HepG2 (cell line): ENCODE data around the gene GPR173. TPM values are rescaled to one million over a fixed set of nuclear protein-coding genes. Genes with fewer than 3 reads are reported as not detected.

Experiments
- ATAC-seq: fragments of 200-7000 bp; cut with Tn5 transposase; 3 replicates; pipeline ENCODE4 v1.9.1; 2020; ENCODE audit warnings: mild to moderate bottlenecking, moderate library complexity
- BruUV-seq: library from RNA; stranded (reverse); fragments of 400-500 nt; replicated peaks from 2 replicates; lab custom pipeline; 2021; lab: Mats Ljungman, UMichigan
- CTCF ChIA-PET: fragments of 300-600 bp; formaldehyde crosslinking; extraction: SDS; loops from one replicate; lab custom pipeline; 2021; ENCODE audit warnings: low total read pairs, inconsistent platforms, low intra/inter-chr PET ratio; lab: Yijun Ruan, JAX
- POLR2A ChIA-PET: fragments of 350-600 bp; sonication (Branson Sonifier 250); formaldehyde crosslinking; loops from one replicate; lab custom pipeline; 2020; ENCODE audit warnings: antibody characterized with exemption, inconsistent platforms; lab: Yijun Ruan, JAX
- DNase-seq: peaks from one replicate; pipeline ENCODE4 v3.0.0-alpha.2; 2015; ENCODE audit warnings: low spot score
- FAIRE-seq: peaks from 3 replicates; lab custom pipeline; 2011; peaks lifted over from hg19 to GRCh38; lab: Jason Lieb, UNC
- H2AFZ ChIP-seq: one replicate; pipeline ENCODE4 v1.6.1; 2011; ENCODE audit warnings: low read length, inconsistent platforms
- H3K27ac ChIP-seq: fragments of 300-600 bp; 3 replicates; pipeline ENCODE4 v1.8.0; 2011; ENCODE audit warnings: mixed run types, mild to moderate bottlenecking, mixed read lengths, low read length, inconsistent platforms; ENCODE audit not compliant: insufficient read depth; ENCODE audit errors: extremely low read length
- H3K27me3 ChIP-seq, 2 experiments: fragments of 200-600 bp in 1 of 2; 2 replicates in 1 of 2; 3 replicates in 1 of 2; pipeline versions ENCODE4 v1.6.0 to v1.8.0; 2011; ENCODE audit warnings: low read length in 2 of 2, mild to moderate bottlenecking in 2 of 2, moderate library complexity in 2 of 2, inconsistent platforms in 1 of 2; ENCODE audit not compliant: insufficient read depth in 2 of 2, control insufficient read depth in 1 of 2
- H3K36me3 ChIP-seq, 2 experiments: fragments of 200-600 bp in 1 of 2; replicated peaks in 1 of 2; 2 replicates in 1 of 2; 3 replicates in 1 of 2; pipeline versions ENCODE4 v1.5.1 to v1.8.0; 2011; ENCODE audit warnings: low read length in 2 of 2, inconsistent platforms in 1 of 2; ENCODE audit not compliant: insufficient read depth in 2 of 2, control insufficient read depth in 1 of 2
- H3K4me1 ChIP-seq: 2 replicates; pipeline ENCODE4 v1.5.1; 2012; ENCODE audit warnings: low read length, inconsistent platforms; ENCODE audit not compliant: insufficient read depth
- H3K4me2 ChIP-seq: 2 replicates; pipeline ENCODE4 v1.6.0; 2011; ENCODE audit warnings: low read depth, low read length, inconsistent platforms
- H3K4me3 ChIP-seq, 3 experiments: fragments of 200-600 bp in 1 of 3; sonication (generic), shearing (Covaris generic) in 1 of 3; replicated peaks in 1 of 3; 2 replicates each; pipeline ENCODE4 v1.5.1; 2011 to 2016; ENCODE audit warnings: low read length in 3 of 3, inconsistent platforms in 2 of 3, low read depth in 2 of 3, mild to moderate bottlenecking in 2 of 3, control low read depth in 1 of 3, mixed read lengths in 1 of 3; ENCODE audit not compliant: insufficient read depth in 1 of 3
- H3K79me2 ChIP-seq: one replicate; pipeline ENCODE4 v1.6.1; 2011; ENCODE audit warnings: low read length, inconsistent platforms; ENCODE audit not compliant: insufficient read depth
- H3K9ac ChIP-seq: 2 replicates; pipeline ENCODE4 v1.6.0; 2011; ENCODE audit warnings: mild to moderate bottlenecking, low read depth, low read length, inconsistent platforms; ENCODE audit not compliant: insufficient read depth
- H3K9me3 ChIP-seq: 2 replicates; pipeline ENCODE4 v1.5.1; 2012; ENCODE audit warnings: mild to moderate bottlenecking, low read length
- H4K20me1 ChIP-seq: 2 replicates; pipeline ENCODE4 v1.6.0; 2011; ENCODE audit warnings: inconsistent platforms, mild to moderate bottlenecking, low read length, moderate library complexity; ENCODE audit not compliant: insufficient read depth
- ARHGAP35 ChIP-seq: sonication (generic); formaldehyde crosslinking; IDR thresholded peaks from 2 replicates; pipeline ENCODE4 v1.9.0; 2022; ENCODE audit warnings: mild to moderate bottlenecking, inconsistent platforms, moderate library complexity, missing genetic modification reagents, borderline replicate concordance
- MED1 ChIP-seq: sonication (generic); formaldehyde crosslinking; IDR thresholded peaks from 2 replicates; pipeline ENCODE4 v1.4.0; 2020; ENCODE audit warnings: missing genetic modification reagents
- MEF2D ChIP-seq: sonication (generic); formaldehyde crosslinking; IDR thresholded peaks from 2 replicates; pipeline ENCODE4 v1.5.1; 2020; ENCODE audit warnings: mild to moderate bottlenecking, missing genetic modification reagents
- SALL1 ChIP-seq: sonication (generic); formaldehyde crosslinking; IDR thresholded peaks from 2 replicates; pipeline ENCODE4 v1.8.0; 2022; ENCODE audit warnings: mild to moderate bottlenecking, missing genetic modification reagents
- TERF1 ChIP-seq: sonication (generic); formaldehyde crosslinking; IDR thresholded peaks from 2 replicates; pipeline ENCODE4 v1.8.0; 2022; ENCODE audit warnings: mild to moderate bottlenecking, missing genetic modification reagents, moderate library complexity
- ZBTB40 ChIP-seq, 2 experiments: fragments of 450-650 bp in 1 of 2; sonication (generic) in 1 of 2; formaldehyde crosslinking in 1 of 2; IDR thresholded peaks; 2 replicates each; pipeline versions ENCODE4 v1.6.1 to v1.8.0; 2016 to 2022; ENCODE audit warnings: antibody characterized with exemption in 1 of 2, mild to moderate bottlenecking in 1 of 2, missing genetic modification reagents in 1 of 2
- ZNF232 ChIP-seq: sonication (generic); formaldehyde crosslinking; IDR thresholded peaks from 2 replicates; pipeline ENCODE4 v1.4.0; 2020; ENCODE audit warnings: missing genetic modification reagents, borderline replicate concordance
- WGBS: methylation state at CpG from one replicate; pipeline ENCODE4 v1.1.6; 2017; ENCODE audit warnings: low lambda C conversion rate; 5-methylcytosine and 5-hydroxymethylcytosine counted together
- in situ Hi-C: cut with HindIII; loops from 2 replicates; pipeline ENCODE4 v1.10.0; 2017; ENCODE audit warnings: low pct_unique_long_range_greater_than_20kb; ENCODE audit not compliant: extremely low pct_ligation_motif_present
- intact Hi-C: fragments of 100-400 bp; cut with micrococcal nuclease; formaldehyde crosslinking; loops from one replicate; pipeline ENCODE4 v1.10.0; 2022; ENCODE audit not compliant: unreplicated experiment
- polyA plus RNA-seq, 8 experiments: library from polyadenylated mRNA; depleted of rRNA in 3 of 8; stranded (reverse) in 7 of 8; unstranded in 1 of 8; fragments of >200 nt; fragmentation: Illumina TruSeq in 4 of 8; extraction: Trizol in 4 of 8; gene quantifications; 2 replicates each; pipeline versions ENCODE4 v1.2.1 to v1.2.3, GENCODE V29; 2011 to 2016; ENCODE audit warnings: low read depth in 4 of 8, missing spikeins in 1 of 8, mixed read lengths in 1 of 8; ENCODE audit not compliant: insufficient read depth in 1 of 8
- total RNA-seq, 5 experiments: library from RNA; depleted of rRNA; stranded (reverse); fragments of >200 nt; fragmentation: Illumina TruSeq; extraction: Trizol; gene quantifications; 2 replicates each; pipeline ENCODE4 v1.2.3, GENCODE V29; 2016; ENCODE audit warnings: low read depth in 1 of 5
- TF ChIP-seq, protein P1 (sequence below): sonication (generic); formaldehyde crosslinking; IDR thresholded peaks from 2 replicates; pipeline ENCODE4 v1.4.0; 2020; ENCODE audit warnings: missing genetic modification reagents
- TF ChIP-seq, protein P2 (sequence below): fragments of 450-650 bp; IDR thresholded peaks from 2 replicates; pipeline ENCODE4 v1.6.1; 2016

Gene GPR173
- total and polyA plus RNA-seq, 2 of the 13 experiments (the other 11 are each of a cell fraction or from before 2014, with no cell fraction given): 0.04 TPM; not detected in 1

- peaks cover 10% of the 10 kb centered on the region; the same call in 1 of the 2 replicates for H3K4me1 ChIP-seq
- H3K4me3 ChIP-seq: no peak overlapping the region
- ATAC-seq (no peak), DNase-seq (no peak)
- H3K4me2 ChIP-seq: no peak overlapping the region
- no peaks in the 10 kb centered on the region for H3K9me3 ChIP-seq
- no TSS peak for BruUV-seq
- no peaks in the 10 kb centered on the region for H3K36me3 ChIP-seq
- H3K27me3 ChIP-seq: no peaks in the 10 kb centered on the region
- WGBS: 92% methylated on average over 1 of the region's 1 CpG
- H3K27ac ChIP-seq: no peak overlapping the region
- POLR2A ChIA-PET: no interaction called here
- H2AFZ ChIP-seq: no peak overlapping the region
- intact Hi-C loops (no loop called here), in situ Hi-C loops (no loop called here)
- peaks cover 7% of the 10 kb centered on the region for H3K79me2 ChIP-seq
- TF ChIP-seq MED1 (CRISPR knock-in tag) (no peak), MEF2D (CRISPR knock-in tag) (no peak), ZNF232 (CRISPR knock-in tag) (no peak), ARHGAP35 (CRISPR knock-in tag) (no peak), ZBTB40 (IDR thresholded peaks at IDR 0.05) (no peak), ZBTB40 (CRISPR knock-in tag; IDR thresholded peaks at IDR 0.05) (no peak), TERF1 (no peak), SALL1 (CRISPR knock-in tag) (no peak)
- TF ChIP-seq, protein P1, sequence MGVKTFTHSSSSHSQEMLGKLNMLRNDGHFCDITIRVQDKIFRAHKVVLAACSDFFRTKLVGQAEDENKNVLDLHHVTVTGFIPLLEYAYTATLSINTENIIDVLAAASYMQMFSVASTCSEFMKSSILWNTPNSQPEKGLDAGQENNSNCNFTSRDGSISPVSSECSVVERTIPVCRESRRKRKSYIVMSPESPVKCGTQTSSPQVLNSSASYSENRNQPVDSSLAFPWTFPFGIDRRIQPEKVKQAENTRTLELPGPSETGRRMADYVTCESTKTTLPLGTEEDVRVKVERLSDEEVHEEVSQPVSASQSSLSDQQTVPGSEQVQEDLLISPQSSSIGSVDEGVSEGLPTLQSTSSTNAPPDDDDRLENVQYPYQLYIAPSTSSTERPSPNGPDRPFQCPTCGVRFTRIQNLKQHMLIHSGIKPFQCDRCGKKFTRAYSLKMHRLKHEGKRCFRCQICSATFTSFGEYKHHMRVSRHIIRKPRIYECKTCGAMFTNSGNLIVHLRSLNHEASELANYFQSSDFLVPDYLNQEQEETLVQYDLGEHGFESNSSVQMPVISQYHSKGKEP (CRISPR knock-in tag): no peak
- TF ChIP-seq, protein P2, sequence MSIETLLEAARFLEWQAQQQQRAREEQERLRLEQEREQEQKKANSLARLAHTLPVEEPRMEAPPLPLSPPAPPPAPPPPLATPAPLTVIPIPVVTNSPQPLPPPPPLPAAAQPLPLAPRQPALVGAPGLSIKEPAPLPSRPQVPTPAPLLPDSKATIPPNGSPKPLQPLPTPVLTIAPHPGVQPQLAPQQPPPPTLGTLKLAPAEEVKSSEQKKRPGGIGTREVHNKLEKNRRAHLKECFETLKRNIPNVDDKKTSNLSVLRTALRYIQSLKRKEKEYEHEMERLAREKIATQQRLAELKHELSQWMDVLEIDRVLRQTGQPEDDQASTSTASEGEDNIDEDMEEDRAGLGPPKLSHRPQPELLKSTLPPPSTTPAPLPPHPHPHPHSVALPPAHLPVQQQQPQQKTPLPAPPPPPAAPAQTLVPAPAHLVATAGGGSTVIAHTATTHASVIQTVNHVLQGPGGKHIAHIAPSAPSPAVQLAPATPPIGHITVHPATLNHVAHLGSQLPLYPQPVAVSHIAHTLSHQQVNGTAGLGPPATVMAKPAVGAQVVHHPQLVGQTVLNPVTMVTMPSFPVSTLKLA: no peak
- TF ChIP-seq, all 625 proteins: peak for 0
- Histone ChIP-seq H4K20me1 (no peaks in the 10 kb centered on the region), H3K9ac (no peak overlapping the region)
- FAIRE-seq: no peak
- CTCF ChIA-PET: no interaction called here
Measured at GRCh38 chrX:53078943-53079342, 30.4 kb downstream of the GPR173 start.
